OCI-LY7 (cell line): Measurements from ENCODE around the gene AGER. TPM values are rescaled to one million over a fixed set of nuclear protein-coding genes. Genes with fewer than 3 reads are reported as not detected.

Experiments used
- BruUV-seq: library from RNA; stranded (reverse); fragments of 400-500 nt; replicated peaks from 2 replicates; lab custom pipeline; 2021; lab: Mats Ljungman, UMichigan
- CTCF ChIA-PET: fragments of 300-600 bp; sonication (Branson Sonifier 250); formaldehyde crosslinking; loops from one replicate; lab custom pipeline; 2022; ENCODE audit warnings: antibody characterized with exemption; ENCODE audit not compliant: unreplicated experiment; lab: Charles Lee
- POLR2A ChIA-PET: fragments of 300-600 bp; sonication (Branson Sonifier 250); formaldehyde crosslinking; loops from one replicate; lab custom pipeline; 2022; ENCODE audit warnings: antibody characterized with exemption; lab: Charles Lee
- DNase-seq: peaks from one replicate; pipeline ENCODE4 v3.0.0-alpha.2; 2015; ENCODE audit warnings: low spot score
- H2AFZ ChIP-seq: fragments of 200-600 bp; sonication (generic), shearing (Covaris generic); 2 replicates; pipeline ENCODE4 v1.6.1; 2014; ENCODE audit warnings: mild to moderate bottlenecking, antibody characterized with exemption, low read length, moderate library complexity
- H3K27ac ChIP-seq: fragments of 200-600 bp; sonication (generic); 2 replicates; pipeline ENCODE4 v1.5.1; 2014; ENCODE audit warnings: mixed run types, low read depth, mild to moderate bottlenecking, moderate library complexity, low read length, inconsistent platforms; ENCODE audit not compliant: poor library complexity, severe bottlenecking
- H3K36me3 ChIP-seq: fragments of 200-600 bp; sonication (generic); 2 replicates; pipeline ENCODE4 v1.6.1; 2014; ENCODE audit warnings: mild to moderate bottlenecking, antibody characterized with exemption, low read length, moderate library complexity, mixed read lengths; ENCODE audit not compliant: insufficient read depth
- H3K4me1 ChIP-seq: fragments of 200-600 bp; sonication (generic); 2 replicates; pipeline ENCODE4 v1.5.1; 2014; ENCODE audit warnings: mild to moderate bottlenecking, low read length; ENCODE audit not compliant: insufficient read depth, poor library complexity, severe bottlenecking
- H3K4me2 ChIP-seq: fragments of 200-600 bp; sonication (generic); 2 replicates; pipeline ENCODE4 v1.6.1; 2014; ENCODE audit warnings: mild to moderate bottlenecking, low read length
- H3K4me3 ChIP-seq: fragments of 200-600 bp; sonication (generic); 2 replicates; pipeline ENCODE4 v1.5.1; 2014; ENCODE audit warnings: mild to moderate bottlenecking, low read depth, low read length; ENCODE audit not compliant: poor library complexity, severe bottlenecking
- H3K79me2 ChIP-seq: fragments of 200-600 bp; sonication (generic); 2 replicates; pipeline ENCODE4 v1.6.1; 2016; ENCODE audit warnings: low read depth, mild to moderate bottlenecking, low read length, moderate library complexity, mixed read lengths; ENCODE audit not compliant: insufficient read depth
- H3K9me2 ChIP-seq: fragments of 200-600 bp; sonication (generic); 2 replicates; pipeline ENCODE4 v1.6.1; 2016; ENCODE audit warnings: mild to moderate bottlenecking, low read length, mixed read lengths; ENCODE audit not compliant: insufficient read depth
- H3K9me3 ChIP-seq: fragments of 200-600 bp; sonication (generic); 2 replicates; pipeline ENCODE4 v1.6.1; 2014; ENCODE audit warnings: mild to moderate bottlenecking, mixed run types, low read length, mixed read lengths
- H4K20me1 ChIP-seq: fragments of 200-600 bp; sonication (generic); 2 replicates; pipeline ENCODE4 v1.6.1; 2014; ENCODE audit warnings: mild to moderate bottlenecking, antibody characterized with exemption, low read length, moderate library complexity, mixed read lengths; ENCODE audit not compliant: insufficient read depth
- CTCF ChIP-seq: fragments of 200-600 bp; sonication (generic); conservative IDR thresholded peaks from 2 replicates; pipeline ENCODE4 v1.5.1; 2014; ENCODE audit warnings: mild to moderate bottlenecking, antibody characterized with exemption, low read length, moderate library complexity, mixed read lengths
- EZH2phosphoT487 ChIP-seq: fragments of 200-600 bp; sonication (generic); IDR thresholded peaks from 2 replicates; pipeline ENCODE4 v1.6.1; 2018; ENCODE audit warnings: low read depth, borderline replicate concordance, mild to moderate bottlenecking, mixed run types, antibody characterized with exemption, low read length, moderate library complexity, mixed read lengths
- intact Hi-C: fragments of 100-400 bp; cut with micrococcal nuclease; formaldehyde crosslinking; loops from one replicate; pipeline ENCODE4 v1.10.0; 2022; ENCODE audit not compliant: unreplicated experiment
- total RNA-seq, 2 experiments: library from RNA; depleted of rRNA in 1 of 2; stranded (reverse); fragments of >200 nt in 1 of 2; shearing (Covaris generic) in 1 of 2; gene quantifications; 2 replicates each; pipeline ENCODE4 v1.2.3, GENCODE V29; 2014 to 2022

The AGER gene
- total RNA-seq, 2 experiments from 2014 or later: 6.7 to 26.9 TPM

GRCh38 chr6:32224696-32225095, 40.6 kb upstream of the AGER start:
- no peaks in the 10 kb centered on the region for H3K79me2 ChIP-seq
- ChIA-PET POLR2A (interaction anchor here (0.5 to 1.8 kb wide), 2 partner anchors 18 to 27 kb away, joined by 5 to 6 read pairs; no protein-coding TSS in a partner anchor), CTCF (no interaction called here)
- no peaks in the 10 kb centered on the region for H3K36me3 ChIP-seq
- H2AFZ ChIP-seq: peak overlapping the region; percentile 46; the same call in 1 of the 2 replicates
- no TSS peak for BruUV-seq
- peak overlapping the region; percentile 10 for H3K4me3 ChIP-seq
- no peaks in the 10 kb centered on the region for H4K20me1 ChIP-seq
- peak; percentile 81 for DNase-seq
- H3K9me2 ChIP-seq: no peaks in the 10 kb centered on the region
- TF ChIP-seq EZH2phosphoT487 (no peak), CTCF (0 out of 2 replicates have a peak, but pooled peaks have one; percentile 14)
- peak overlapping the region; percentile 63 for H3K27ac ChIP-seq
- peaks cover 56% of the 10 kb centered on the region for H3K4me1 ChIP-seq
- H3K9me3 ChIP-seq: no peaks in the 10 kb centered on the region
- intact Hi-C loops: loop anchor here (2.0 kb wide), 2 partner anchors 30 to 70 kb away; partner anchors contain the start of gene PPT2
- H3K4me2 ChIP-seq: peak overlapping the region; percentile 56

- Histone ChIP-seq H2AFZ (peak within 1 kb of the TSS; percentile 46; the same call in 1 of the 2 replicates), H3K36me3 (no peaks in the 10 kb centered on the region), H3K4me2 (peak within 1 kb of the TSS; percentile 56), H3K9me2 (no peaks in the 10 kb centered on the region), H3K4me3 (peak within 1 kb of the TSS; percentile 10), H3K27ac (peak within 1 kb of the TSS; percentile 63), H3K79me2 (no peaks in the 10 kb centered on the region), H4K20me1 (no peaks in the 10 kb centered on the region), H3K9me3 (no peaks in the 10 kb centered on the region), H3K4me1 (peaks cover 56% of the 10 kb centered on the region)
- TF ChIP-seq EZH2phosphoT487 (no peak), CTCF (no peak)
- no peak for DNase-seq
- ChIA-PET CTCF (no interaction called here), POLR2A (interaction anchor here (0.6 to 1.8 kb wide), 3 partner anchors 26 to 178 kb away, joined by 3 to 6 read pairs (median 5); no protein-coding TSS in a partner anchor)
- no TSS peak for BruUV-seq
- intact Hi-C loops: loop anchor here (2.0 kb wide), 2 partner anchors 29 to 69 kb away; partner anchors contain the start of gene PPT2
Observed at GRCh38 chr6:32223258-32224235, 39.5 kb upstream of the AGER start, which contains the start of gene NOTCH4. Gene NOTCH4, minus strand, starts transcription at chr6:32224067. Its CDS starts 139 bp downstream, at chr6:32223928.
